ENCODE results near the gene DNPH1.

Gene DNPH1

GRCh38 chr6:43254138-43254817 is 25.0 kb upstream of the DNPH1 start:
- Histone ChIP-seq H3K36me3 (ENCODE audit: insufficient read depth, low read length) (no peaks in the 10 kb centered on the region), H3K4me1 (ENCODE audit: insufficient read depth, low read length, poor library complexity, severe bottlenecking) (no peaks in the 10 kb centered on the region), H2AFZ (ENCODE audit: low read length) (no peak overlapping the region), H3K27me3 (ENCODE audit: insufficient read depth, low read length, poor library complexity, severe bottlenecking) (no peaks in the 10 kb centered on the region), H4K20me1 (ENCODE audit: insufficient read depth, low read length, poor library complexity, severe bottlenecking) (no peaks in the 10 kb centered on the region), H3K4me2 (ENCODE audit: low read depth, low read length, poor library complexity, severe bottlenecking) (no peak overlapping the region), H3K9me3 (ENCODE audit: insufficient read depth, low read depth, low read length) (no peaks in the 10 kb centered on the region), H3K9ac (ENCODE audit: low read depth, low read length, poor library complexity, severe bottlenecking) (no peak overlapping the region), H3F3A (ENCODE audit: low read depth) (no peaks in the 10 kb centered on the region), H3K9me2 (replicated peaks; ENCODE audit: low read depth, low read length) (no peaks in the 10 kb centered on the region), H3K79me2 (ENCODE audit: insufficient read depth, low read length) (no peaks in the 10 kb centered on the region), H3K4me3 (ENCODE audit: low read length, poor library complexity, severe bottlenecking) (no peak overlapping the region)
- TF ChIP-seq EZH2phosphoT487 (IDR thresholded peaks at IDR 0.05; ENCODE audit: borderline replicate concordance) (no peak), CTCF (conservative IDR thresholded peaks at IDR 0.05; ENCODE audit: low read length) (no peak)

GRCh38 chr6:43253401-43253800 is 24.1 kb upstream of the DNPH1 start:
- Histone ChIP-seq H3K9me2 (replicated peaks; ENCODE audit: low read depth, low read length) (no peaks in the 10 kb centered on the region), H4K20me1 (ENCODE audit: insufficient read depth, low read length, poor library complexity, severe bottlenecking) (no peaks in the 10 kb centered on the region), H3F3A (ENCODE audit: low read depth) (no peaks in the 10 kb centered on the region), H3K4me1 (ENCODE audit: insufficient read depth, low read length, poor library complexity, severe bottlenecking) (no peaks in the 10 kb centered on the region), H3K9me3 (ENCODE audit: insufficient read depth, low read depth, low read length) (no peaks in the 10 kb centered on the region), H3K36me3 (ENCODE audit: insufficient read depth, low read length) (no peaks in the 10 kb centered on the region), H3K27me3 (ENCODE audit: insufficient read depth, low read length, poor library complexity, severe bottlenecking) (no peaks in the 10 kb centered on the region), H3K79me2 (ENCODE audit: insufficient read depth, low read length) (no peaks in the 10 kb centered on the region), H2AFZ (ENCODE audit: low read length) (no peak overlapping the region), H3K4me2 (ENCODE audit: low read depth, low read length, poor library complexity, severe bottlenecking) (no peak overlapping the region), H3K4me3 (ENCODE audit: low read length, poor library complexity, severe bottlenecking) (no peak overlapping the region), H3K9ac (ENCODE audit: low read depth, low read length, poor library complexity, severe bottlenecking) (no peak overlapping the region)
- TF ChIP-seq CTCF (conservative IDR thresholded peaks at IDR 0.05; ENCODE audit: low read length) (no peak), EZH2phosphoT487 (IDR thresholded peaks at IDR 0.05; ENCODE audit: borderline replicate concordance) (no peak)

GRCh38 chr6:43250992-43251373 is 21.7 kb upstream of the DNPH1 start:
- Histone ChIP-seq H4K20me1 (ENCODE audit: insufficient read depth, low read length, poor library complexity, severe bottlenecking) (no peaks in the 10 kb centered on the region), H3K4me1 (ENCODE audit: insufficient read depth, low read length, poor library complexity, severe bottlenecking) (peaks cover 10% of the 10 kb centered on the region), H3F3A (ENCODE audit: low read depth) (no peaks in the 10 kb centered on the region), H2AFZ (ENCODE audit: low read length) (no peak overlapping the region; the same call in 1 of the 2 replicates), H3K4me2 (ENCODE audit: low read depth, low read length, poor library complexity, severe bottlenecking) (no peak overlapping the region), H3K27me3 (ENCODE audit: insufficient read depth, low read length, poor library complexity, severe bottlenecking) (no peaks in the 10 kb centered on the region), H3K9me2 (replicated peaks; ENCODE audit: low read depth, low read length) (no peaks in the 10 kb centered on the region), H3K4me3 (ENCODE audit: low read length, poor library complexity, severe bottlenecking) (no peak overlapping the region), H3K79me2 (ENCODE audit: insufficient read depth, low read length) (no peaks in the 10 kb centered on the region), H3K9ac (ENCODE audit: low read depth, low read length, poor library complexity, severe bottlenecking) (no peak overlapping the region), H3K36me3 (ENCODE audit: insufficient read depth, low read length) (no peaks in the 10 kb centered on the region), H3K9me3 (ENCODE audit: insufficient read depth, low read depth, low read length) (no peaks in the 10 kb centered on the region)
- TF ChIP-seq CTCF (conservative IDR thresholded peaks at IDR 0.05; ENCODE audit: low read length) = no peak
